GM19372 (cell line): ENCODE measurements around the gene LRRC32.
"Not testable (repeated sequence)": the region's sequence is repeated elsewhere in the genome, so short reads cannot be mapped to it uniquely, and the experiment has no call there.

Source experiments
- ATAC-seq: cut with Tn5 transposase; IDR thresholded peaks from one replicate; pipeline ENCODE4 v1.9.1; 2021; ENCODE audit warnings: mild to moderate bottlenecking, low read depth, moderate library complexity; ENCODE audit not compliant: unreplicated experiment

Gene LRRC32

GRCh38 chr11:76619801-76620200, 50.7 kb downstream of the LRRC32 start:
- ATAC-seq: not testable (repeated sequence)

GRCh38 chr11:76617553-76618265, 52.8 kb downstream of the LRRC32 start:
- no peak for ATAC-seq

DNA sequence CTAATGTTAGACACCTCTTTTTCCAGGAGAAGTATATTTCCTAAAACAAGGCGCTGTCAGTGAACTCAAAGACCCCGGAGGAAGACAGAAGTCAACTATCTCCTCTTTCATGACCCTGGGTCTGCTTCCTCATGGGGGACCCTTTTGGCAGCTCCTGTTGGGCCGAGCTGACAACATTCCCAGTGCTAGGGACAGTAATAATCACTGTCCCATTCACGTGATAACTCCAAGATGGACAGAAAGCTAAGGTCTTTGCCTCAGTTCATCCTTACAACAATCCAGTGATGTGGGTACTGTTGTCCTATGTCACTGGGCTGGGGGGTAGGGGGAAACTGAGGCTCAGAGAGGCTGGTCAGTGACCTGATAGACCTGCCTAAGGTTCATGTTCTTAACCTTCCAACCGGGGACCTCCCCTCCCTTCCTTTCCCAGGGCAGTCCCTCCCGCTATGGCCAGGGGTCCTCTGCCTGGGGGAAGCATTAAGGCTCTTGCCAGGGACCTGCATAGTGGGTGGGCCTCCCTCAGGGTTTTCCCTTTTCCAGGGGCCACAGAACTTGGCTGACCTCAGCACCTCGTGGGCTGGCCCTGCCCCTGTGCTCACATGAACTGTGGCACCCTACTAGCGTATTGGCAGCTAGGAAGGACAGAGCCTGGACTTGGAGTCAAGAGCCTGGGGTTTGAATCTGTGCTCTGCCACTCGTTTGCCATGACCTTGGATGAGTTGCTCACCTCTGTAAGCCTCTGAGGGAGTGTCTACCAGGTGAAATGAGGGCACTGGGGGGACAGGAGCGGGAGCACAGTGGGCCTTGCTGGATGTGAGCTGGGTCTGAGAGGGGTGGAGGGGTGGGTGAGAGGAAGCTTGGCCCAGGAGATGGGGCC, 53.6 kb downstream of the LRRC32 start:
- no peak for ATAC-seq

DNA sequence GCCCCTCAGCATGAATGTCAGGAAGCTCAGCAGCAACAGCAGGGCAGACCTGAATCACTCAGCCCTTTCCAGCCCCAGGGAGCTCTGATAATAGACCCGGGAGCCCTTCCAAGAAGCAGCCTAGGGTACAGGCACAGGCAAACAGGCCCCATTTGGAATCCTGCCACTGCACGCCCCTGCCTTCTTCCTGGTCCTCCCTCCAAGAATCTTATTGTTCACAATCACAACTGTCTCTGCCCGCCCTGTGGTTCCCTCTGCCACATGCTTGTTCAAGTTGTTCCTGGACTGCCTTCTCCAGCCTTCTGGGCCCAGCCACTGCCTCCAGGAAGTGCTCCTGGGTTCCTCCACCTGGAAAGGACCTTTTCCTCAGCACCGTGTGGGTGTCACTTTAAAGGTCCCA, 54.6 kb downstream of the LRRC32 start:
- ATAC-seq: no peak

DNA sequence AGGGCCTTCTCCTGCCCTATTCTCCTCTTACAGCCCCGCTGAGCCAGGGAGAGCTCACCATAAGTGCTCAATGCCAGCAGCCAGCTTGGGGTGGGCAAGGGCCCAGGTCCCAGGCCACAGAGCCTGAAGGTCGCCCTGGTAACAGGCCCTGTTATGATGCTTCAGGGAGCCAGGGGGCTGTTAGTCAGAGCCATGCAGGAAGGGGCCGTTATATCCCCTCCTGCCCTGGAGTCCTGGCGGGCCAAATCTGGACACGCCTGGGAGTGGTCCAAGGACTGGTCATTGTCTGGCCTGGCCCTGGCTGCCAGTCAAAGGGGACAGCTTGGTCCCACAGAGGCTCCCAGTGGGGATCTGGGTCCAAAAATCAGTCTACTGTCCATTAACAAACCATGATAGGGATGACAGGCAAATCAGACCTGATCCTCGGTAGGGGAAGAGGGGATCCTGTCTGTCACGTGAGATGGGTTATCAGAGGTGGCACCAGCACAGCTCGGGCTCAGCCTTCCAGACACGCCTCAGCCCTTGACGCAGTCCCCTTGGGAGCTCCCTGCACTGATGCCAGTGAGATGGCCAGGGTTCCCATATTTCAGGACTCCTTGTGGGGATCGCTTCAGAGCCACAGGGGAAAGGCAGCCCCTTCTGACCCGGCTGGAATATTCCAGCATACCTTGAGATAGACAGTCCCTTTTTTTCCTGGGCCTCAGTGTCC, 55.9 kb downstream of the LRRC32 start:
- no peak for ATAC-seq

DNA sequence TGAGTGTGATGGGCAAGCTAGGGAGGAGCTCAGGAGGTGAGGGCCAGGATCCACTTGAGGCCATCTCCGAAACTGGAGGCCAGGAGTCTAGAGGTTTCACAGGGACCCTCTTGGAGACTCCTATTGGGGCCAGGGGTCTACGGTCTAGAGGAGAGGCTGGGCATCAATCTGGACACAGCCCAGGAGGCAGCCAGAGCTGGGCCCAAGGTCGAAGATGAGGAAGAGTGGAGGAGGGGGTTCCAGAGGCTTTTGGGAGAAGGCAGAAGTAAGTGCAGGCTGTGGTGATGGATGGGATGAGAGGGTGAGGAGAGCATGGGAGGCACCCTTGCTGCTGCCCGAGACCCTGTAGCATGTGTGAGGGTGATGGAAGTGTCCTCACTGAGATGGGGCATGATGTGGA, 56.6 kb downstream of the LRRC32 start:
- ATAC-seq: no peak

DNA sequence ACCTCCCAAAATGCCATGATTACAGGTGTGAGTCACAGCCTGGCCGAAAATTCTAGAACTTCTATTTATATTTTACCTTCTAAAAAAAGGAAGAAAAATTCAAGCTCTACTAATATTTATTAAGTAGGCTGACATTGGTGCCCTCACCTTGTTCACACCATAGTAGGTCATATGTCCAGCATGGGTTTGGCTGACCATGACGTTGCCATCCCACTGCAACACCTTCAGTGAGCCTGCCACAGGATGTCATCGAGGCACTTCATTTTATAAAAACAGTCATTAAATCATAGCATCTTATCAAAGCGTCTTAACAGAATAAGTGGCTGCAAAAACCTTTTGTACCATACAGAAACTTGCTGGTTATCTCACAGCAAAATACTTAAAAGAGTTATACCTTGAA, 58.3 kb downstream of the LRRC32 start:
- no peak for ATAC-seq

DNA sequence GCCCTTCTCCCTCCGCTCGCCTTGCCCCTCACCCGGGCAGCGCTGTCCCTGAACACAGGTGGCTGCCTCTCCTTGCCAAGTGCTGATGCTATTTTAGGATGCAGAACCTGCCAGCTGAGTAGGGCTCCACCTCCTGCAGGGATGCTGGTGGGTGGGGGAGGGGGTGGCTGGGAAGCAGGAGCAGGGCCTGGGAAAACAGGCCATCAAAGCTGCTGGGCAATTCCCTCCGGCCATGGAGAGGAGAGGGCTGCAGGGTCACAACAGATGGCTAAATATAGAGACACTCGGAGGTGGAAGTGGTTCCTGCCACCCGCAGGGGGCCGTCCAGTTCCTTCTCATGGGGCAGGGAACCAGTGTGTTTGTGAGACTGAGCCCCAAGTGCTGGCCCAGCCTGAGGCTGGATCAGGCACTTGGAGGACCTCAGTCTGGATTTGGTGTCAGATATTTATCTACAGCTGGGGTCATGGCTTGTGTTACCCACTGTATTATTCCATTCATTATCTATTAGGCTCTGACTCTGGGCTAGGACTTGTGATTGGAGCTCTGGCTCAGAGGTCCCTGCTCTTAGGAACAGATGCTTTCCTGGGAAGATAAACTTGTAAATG, 59.6 kb downstream of the LRRC32 start:
- no peak for ATAC-seq

GRCh38 chr11:76610371-76610770, 60.2 kb downstream of the LRRC32 start:
- no peak for ATAC-seq

DNA sequence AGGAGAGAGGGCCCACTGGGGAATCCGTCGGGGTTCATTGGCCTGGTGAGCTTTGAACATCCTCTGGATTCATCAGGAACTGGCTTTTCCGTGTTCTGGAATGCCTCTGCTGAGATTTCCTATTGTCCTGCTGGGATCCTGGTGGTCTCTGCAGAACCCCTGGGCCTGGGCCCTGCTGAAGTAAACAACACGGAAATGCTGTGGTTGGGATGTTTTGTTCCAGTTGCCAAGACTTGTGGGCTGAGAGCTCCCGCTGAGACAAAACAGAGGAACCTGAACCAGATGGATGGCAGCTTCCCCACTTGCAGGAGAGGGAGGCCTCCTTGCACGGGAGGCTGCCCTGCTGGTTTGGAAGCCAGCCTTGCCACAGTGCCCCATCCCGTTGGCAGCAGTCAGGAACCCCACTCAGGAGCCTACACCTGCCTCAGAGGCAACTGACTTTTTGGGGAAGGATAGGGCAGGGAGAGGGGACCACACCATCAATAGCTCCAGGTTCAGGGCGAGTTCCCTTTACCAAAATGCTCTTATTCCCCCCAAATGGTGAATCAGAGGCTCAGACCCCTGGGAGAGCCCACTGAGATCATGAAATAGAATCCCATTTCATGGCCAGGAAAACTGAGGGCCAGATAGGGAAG, 60.7 kb downstream of the LRRC32 start:
- ATAC-seq: no peak

DNA sequence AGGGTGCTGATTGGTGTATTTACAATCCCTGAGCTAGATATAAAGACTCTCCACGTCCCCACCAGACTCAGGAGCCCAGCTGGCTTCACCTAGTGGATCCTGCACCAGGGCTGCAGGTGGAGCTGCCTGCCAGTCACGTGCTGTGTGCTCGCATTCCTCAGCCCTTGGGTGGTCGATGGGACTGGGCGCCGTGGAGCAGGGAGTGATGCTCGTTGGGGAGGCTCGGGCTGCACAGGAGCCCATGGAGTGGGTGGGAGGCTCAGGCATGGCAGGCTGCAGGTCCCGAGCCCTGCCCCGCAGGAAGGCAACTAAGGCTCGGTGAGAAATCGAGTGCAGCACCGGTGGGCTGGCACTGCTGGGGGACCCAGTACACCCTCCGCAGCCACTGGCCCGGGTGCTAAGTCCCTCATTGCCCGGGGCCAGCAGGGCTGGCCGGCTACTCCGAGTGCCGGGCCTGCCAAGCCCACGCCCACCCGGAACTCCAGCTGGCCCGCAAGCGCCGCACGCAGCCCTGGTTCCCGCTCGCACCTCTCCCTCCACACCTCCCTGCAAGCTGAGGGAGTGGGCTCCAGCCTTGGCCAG, 61.6 kb downstream of the LRRC32 start:
- not testable (repeated sequence) for ATAC-seq

GRCh38 chr11:76608228-76608627, 62.3 kb downstream of the LRRC32 start:
- ATAC-seq: not testable (repeated sequence)
